SU-DHL-6 (cell line): Measurements from ENCODE around the gene FAM184A.

Source experiments
- H2AFZ ChIP-seq: fragments of 200-600 bp; sonication (generic); 2 replicates; pipeline ENCODE4 v1.6.1; 2014; ENCODE audit warnings: low read depth, mild to moderate bottlenecking, moderate library complexity, mixed read lengths, antibody characterized with exemption, low read length; ENCODE audit not compliant: severe bottlenecking
- H3F3A ChIP-seq: fragments of 200-600 bp; shearing (Covaris generic); 2 replicates; pipeline ENCODE4 v1.6.0; 2016; ENCODE audit warnings: antibody characterized with exemption, mild to moderate bottlenecking; ENCODE audit not compliant: insufficient read depth
- H3K27ac ChIP-seq: fragments of 200-600 bp; sonication (generic); 2 replicates; pipeline ENCODE4 v1.5.1; 2016; ENCODE audit warnings: low read depth, mild to moderate bottlenecking, low read length, moderate library complexity, mixed read lengths
- H3K27me3 ChIP-seq: fragments of 200-600 bp; sonication (generic), shearing (Covaris generic); 2 replicates; pipeline ENCODE4 v1.6.0; 2014; ENCODE audit warnings: mild to moderate bottlenecking, low read length
- H3K36me3 ChIP-seq: fragments of 200-600 bp; sonication (generic); 2 replicates; pipeline ENCODE4 v1.6.1; 2014; ENCODE audit warnings: mild to moderate bottlenecking, low read length, mixed read lengths
- H3K4me2 ChIP-seq: fragments of 300-600, 200-600 bp; shearing (Covaris generic), sonication (generic); 2 replicates; pipeline ENCODE4 v1.6.0; 2014; ENCODE audit warnings: low read length, low read depth, mild to moderate bottlenecking; ENCODE audit not compliant: poor library complexity, severe bottlenecking
- H3K4me3 ChIP-seq: fragments of 200-600 bp; sonication (generic); 2 replicates; pipeline ENCODE4 v1.5.1; 2014; ENCODE audit warnings: antibody characterized with exemption, low read length, mild to moderate bottlenecking, mixed read lengths; ENCODE audit not compliant: insufficient read depth, poor library complexity, severe bottlenecking
- H3K79me2 ChIP-seq: fragments of 200-600 bp; sonication (generic); 2 replicates; pipeline ENCODE4 v1.6.1; 2014; ENCODE audit warnings: mild to moderate bottlenecking, low read length, moderate library complexity; ENCODE audit not compliant: insufficient read depth
- H3K9ac ChIP-seq: fragments of 200-600 bp; sonication (generic); 2 replicates; pipeline ENCODE4 v1.7.0; 2014; ENCODE audit warnings: mild to moderate bottlenecking, low read length
- H3K9me2 ChIP-seq: fragments of 200-600 bp; sonication (generic); replicated peaks from 2 replicates; pipeline ENCODE4 v1.6.1; 2014; ENCODE audit warnings: low read length; ENCODE audit not compliant: insufficient read depth
- H3K9me3 ChIP-seq: fragments of 200-600 bp; sonication (generic); 2 replicates; pipeline ENCODE4 v1.6.1; 2014; ENCODE audit warnings: low read length, mixed read lengths; ENCODE audit not compliant: insufficient read depth
- H4K20me1 ChIP-seq: fragments of 200-600 bp; sonication (generic); 2 replicates; pipeline ENCODE4 v1.6.1; 2014; ENCODE audit warnings: low read depth, mild to moderate bottlenecking, antibody characterized with exemption, low read length, moderate library complexity, mixed read lengths
- EZH2phosphoT487 ChIP-seq: fragments of 200-600 bp; sonication (generic), shearing (Covaris generic); conservative IDR thresholded peaks from 2 replicates; pipeline ENCODE4 v1.6.1; 2018; ENCODE audit warnings: mild to moderate bottlenecking, antibody characterized with exemption, low read length, moderate library complexity, mixed read lengths
- TF ChIP-seq, protein P1 (sequence below): fragments of 200-600 bp; sonication (generic); IDR thresholded peaks from one replicate; pipeline ENCODE4 v1.5.1; 2017; ENCODE audit warnings: antibody characterized with exemption, mild to moderate bottlenecking, low read length, moderate library complexity; ENCODE audit not compliant: insufficient read depth, poor library complexity, severe bottlenecking

FAM184A gene

GRCh38 chr6:119060255-119060907 lies 18.1 kb downstream of the FAM184A start:
- no peak overlapping the region for H3K4me2 ChIP-seq
- H3K27me3 ChIP-seq: no peaks in the 10 kb centered on the region
- H3K4me3 ChIP-seq: no peak overlapping the region
- H3K79me2 ChIP-seq: no peaks in the 10 kb centered on the region
- H3K9ac ChIP-seq: no peak overlapping the region
- no peak overlapping the region for H3K27ac ChIP-seq
- no peak overlapping the region for H2AFZ ChIP-seq
- H4K20me1 ChIP-seq: no peaks in the 10 kb centered on the region
- no peaks in the 10 kb centered on the region for H3K9me3 ChIP-seq
- no peaks in the 10 kb centered on the region for H3F3A ChIP-seq
- no peaks in the 10 kb centered on the region for H3K36me3 ChIP-seq
- TF ChIP-seq, protein P1, sequence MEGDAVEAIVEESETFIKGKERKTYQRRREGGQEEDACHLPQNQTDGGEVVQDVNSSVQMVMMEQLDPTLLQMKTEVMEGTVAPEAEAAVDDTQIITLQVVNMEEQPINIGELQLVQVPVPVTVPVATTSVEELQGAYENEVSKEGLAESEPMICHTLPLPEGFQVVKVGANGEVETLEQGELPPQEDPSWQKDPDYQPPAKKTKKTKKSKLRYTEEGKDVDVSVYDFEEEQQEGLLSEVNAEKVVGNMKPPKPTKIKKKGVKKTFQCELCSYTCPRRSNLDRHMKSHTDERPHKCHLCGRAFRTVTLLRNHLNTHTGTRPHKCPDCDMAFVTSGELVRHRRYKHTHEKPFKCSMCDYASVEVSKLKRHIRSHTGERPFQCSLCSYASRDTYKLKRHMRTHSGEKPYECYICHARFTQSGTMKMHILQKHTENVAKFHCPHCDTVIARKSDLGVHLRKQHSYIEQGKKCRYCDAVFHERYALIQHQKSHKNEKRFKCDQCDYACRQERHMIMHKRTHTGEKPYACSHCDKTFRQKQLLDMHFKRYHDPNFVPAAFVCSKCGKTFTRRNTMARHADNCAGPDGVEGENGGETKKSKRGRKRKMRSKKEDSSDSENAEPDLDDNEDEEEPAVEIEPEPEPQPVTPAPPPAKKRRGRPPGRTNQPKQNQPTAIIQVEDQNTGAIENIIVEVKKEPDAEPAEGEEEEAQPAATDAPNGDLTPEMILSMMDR: no peak
- TF ChIP-seq EZH2phosphoT487: no peak
- no peaks in the 10 kb centered on the region for H3K9me2 ChIP-seq

DNA sequence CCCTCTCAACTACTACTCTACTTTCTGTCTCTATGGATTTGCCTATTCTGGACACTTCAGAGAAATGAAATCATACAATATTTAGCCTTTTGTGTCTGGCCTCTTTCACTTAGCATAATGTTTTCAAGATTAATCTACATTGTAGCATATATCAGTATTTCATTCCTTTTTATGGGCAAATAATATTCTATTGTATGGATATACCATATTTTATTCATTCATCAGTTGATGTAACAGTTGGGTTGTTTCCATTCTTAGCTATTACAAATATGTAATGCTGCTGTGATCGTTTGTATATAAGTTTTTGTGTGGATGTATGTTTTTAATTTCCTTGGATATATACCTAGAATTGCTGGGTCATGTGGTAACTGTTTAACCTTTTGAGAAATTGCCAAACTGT lies 23.4 kb downstream of the FAM184A start:
- Histone ChIP-seq H3F3A (no peaks in the 10 kb centered on the region), H3K4me3 (no peak overlapping the region), H3K27me3 (no peaks in the 10 kb centered on the region), H2AFZ (no peak overlapping the region), H3K79me2 (no peaks in the 10 kb centered on the region), H4K20me1 (no peaks in the 10 kb centered on the region), H3K9me3 (no peaks in the 10 kb centered on the region), H3K9ac (no peak overlapping the region), H3K4me2 (no peak overlapping the region), H3K9me2 (no peaks in the 10 kb centered on the region), H3K36me3 (no peaks in the 10 kb centered on the region), H3K27ac (no peak overlapping the region)
- TF ChIP-seq, protein P1: no peak
- no peak for TF ChIP-seq EZH2phosphoT487

DNA sequence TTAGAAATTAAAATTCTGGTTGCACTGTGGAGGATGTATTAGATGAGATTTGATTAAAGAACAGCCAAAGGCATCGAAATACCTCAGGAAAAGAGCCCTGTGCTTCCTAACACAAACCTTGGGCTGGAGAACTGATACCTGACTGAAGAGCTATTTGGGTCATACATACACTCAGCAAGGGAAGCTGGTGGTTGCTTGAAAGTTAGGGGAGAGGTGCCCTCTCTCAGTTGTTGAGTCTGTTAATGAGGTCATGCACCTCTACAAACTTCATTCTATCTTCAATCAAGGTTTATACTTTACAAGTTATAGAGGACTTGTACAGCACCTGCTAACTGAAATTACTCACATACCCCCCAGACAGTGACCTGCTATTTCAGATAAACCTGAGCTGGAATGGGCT lies 25.5 kb downstream of the FAM184A start:
- Histone ChIP-seq H4K20me1 (no peaks in the 10 kb centered on the region), H3K4me2 (no peak overlapping the region), H3K27ac (no peak overlapping the region), H3K36me3 (no peaks in the 10 kb centered on the region), H3K79me2 (no peaks in the 10 kb centered on the region), H2AFZ (no peak overlapping the region), H3K9me3 (no peaks in the 10 kb centered on the region), H3K27me3 (no peaks in the 10 kb centered on the region), H3K4me3 (no peak overlapping the region), H3K9ac (no peak overlapping the region), H3F3A (no peaks in the 10 kb centered on the region), H3K9me2 (no peaks in the 10 kb centered on the region)
- TF ChIP-seq, protein P1: no peak
- no peak for TF ChIP-seq EZH2phosphoT487
